ENCODE data around the gene OR2B2.

The OR2B2 gene

GRCh38 chr6:27893059-27893835, 18.9 kb downstream of the OR2B2 start:
- Histone ChIP-seq H3K9me3 (ENCODE audit: insufficient read depth, low read length) (no peaks in the 10 kb centered on the region), H3K27ac (ENCODE audit: low read depth, low read length) (peak overlapping the region; percentile 92), H4K20me1 (ENCODE audit: low read depth, low read length) (no peaks in the 10 kb centered on the region), H3K79me2 (ENCODE audit: insufficient read depth, low read length) (no peaks in the 10 kb centered on the region), H3K4me3 (ENCODE audit: insufficient read depth, low read length, poor library complexity, severe bottlenecking) (peak overlapping the region; percentile 83), H3K9me2 (replicated peaks; ENCODE audit: insufficient read depth, low read length) (no peaks in the 10 kb centered on the region), H3K9ac (ENCODE audit: low read length) (peak overlapping the region; percentile 71), H3K4me2 (ENCODE audit: low read depth, low read length, poor library complexity, severe bottlenecking) (peak overlapping the region; percentile 79), H2AFZ (ENCODE audit: low read depth, low read length, severe bottlenecking) (peak overlapping the region; percentile 3), H3K36me3 (ENCODE audit: low read length) (no peaks in the 10 kb centered on the region), H3F3A (ENCODE audit: insufficient read depth) (peaks cover 59% of the 10 kb centered on the region), H3K27me3 (ENCODE audit: low read length) (no peaks in the 10 kb centered on the region)
- no peak for TF ChIP-seq CTCF (IDR thresholded peaks at IDR 0.05; ENCODE audit: insufficient read depth, low read length, poor library complexity, severe bottlenecking)
- no peak for TF ChIP-seq EZH2phosphoT487 (conservative IDR thresholded peaks at IDR 0.05; ENCODE audit: low read length)

- Histone ChIP-seq H4K20me1 (ENCODE audit: low read depth, low read length) (no peaks in the 10 kb centered on the region), H3K9me2 (replicated peaks; ENCODE audit: insufficient read depth, low read length) (no peaks in the 10 kb centered on the region), H3K27me3 (ENCODE audit: low read length) (no peaks in the 10 kb centered on the region), H3K9me3 (ENCODE audit: insufficient read depth, low read length) (no peaks in the 10 kb centered on the region), H3F3A (ENCODE audit: insufficient read depth) (peaks cover 59% of the 10 kb centered on the region), H3K27ac (ENCODE audit: low read depth, low read length) (peak overlapping the region; percentile 92), H3K9ac (ENCODE audit: low read length) (peak overlapping the region; percentile 58), H3K4me3 (ENCODE audit: insufficient read depth, low read length, poor library complexity, severe bottlenecking) (peak overlapping the region; percentile 43), H2AFZ (ENCODE audit: low read depth, low read length, severe bottlenecking) (no peak overlapping the region), H3K79me2 (ENCODE audit: insufficient read depth, low read length) (no peaks in the 10 kb centered on the region), H3K36me3 (ENCODE audit: low read length) (no peaks in the 10 kb centered on the region), H3K4me2 (ENCODE audit: low read depth, low read length, poor library complexity, severe bottlenecking) (peak overlapping the region; percentile 67)
- TF ChIP-seq CTCF (IDR thresholded peaks at IDR 0.05; ENCODE audit: insufficient read depth, low read length, poor library complexity, severe bottlenecking) (no peak), EZH2phosphoT487 (conservative IDR thresholded peaks at IDR 0.05; ENCODE audit: low read length) (no peak)
These were observed 19.5 kb downstream of the OR2B2 start for GRCh38 chr6:27892649-27893058.

GRCh38 chr6:27891320-27891875, 20.8 kb downstream of the OR2B2 start:
- H3K4me2 ChIP-seq (ENCODE audit: low read depth, low read length, poor library complexity, severe bottlenecking): peak overlapping the region; percentile 67
- peak overlapping the region; percentile 92 for H3K27ac ChIP-seq (ENCODE audit: low read depth, low read length)
- no peaks in the 10 kb centered on the region for H4K20me1 ChIP-seq (ENCODE audit: low read depth, low read length)
- H3K36me3 ChIP-seq (ENCODE audit: low read length): no peaks in the 10 kb centered on the region
- H3K79me2 ChIP-seq (ENCODE audit: insufficient read depth, low read length): no peaks in the 10 kb centered on the region
- TF ChIP-seq CTCF (IDR thresholded peaks at IDR 0.05; ENCODE audit: insufficient read depth, low read length, poor library complexity, severe bottlenecking) (no peak), EZH2phosphoT487 (conservative IDR thresholded peaks at IDR 0.05; ENCODE audit: low read length) (no peak)
- peak overlapping the region; percentile 58 for H3K9ac ChIP-seq (ENCODE audit: low read length)
- no peaks in the 10 kb centered on the region for H3K9me3 ChIP-seq (ENCODE audit: insufficient read depth, low read length)
- peak overlapping the region; percentile 43 for H3K4me3 ChIP-seq (ENCODE audit: insufficient read depth, low read length, poor library complexity, severe bottlenecking)
- H3F3A ChIP-seq (ENCODE audit: insufficient read depth): peaks cover 59% of the 10 kb centered on the region
- H3K27me3 ChIP-seq (ENCODE audit: low read length): no peaks in the 10 kb centered on the region
- H2AFZ ChIP-seq (ENCODE audit: low read depth, low read length, severe bottlenecking): peak overlapping the region; percentile 11
- H3K9me2 ChIP-seq (replicated peaks; ENCODE audit: insufficient read depth, low read length): no peaks in the 10 kb centered on the region
